GM19043 (cell line): ENCODE measurements around the gene APOBEC3G.
A peak's percentile ranks its signal among the peaks of the same experiment; 100 is the strongest.
"Not testable (repeated sequence)": the region's sequence is repeated elsewhere in the genome, so short reads cannot be mapped to it uniquely, and the experiment has no call there.

Experiments used
- ATAC-seq: cut with Tn5 transposase; IDR thresholded peaks from one replicate; pipeline ENCODE4 v1.9.1; 2021; ENCODE audit warnings: low read depth; ENCODE audit not compliant: unreplicated experiment

The APOBEC3G gene

GRCh38 chr22:39077026-39077840 is at the start of gene APOBEC3G:
Gene APOBEC3G, plus strand, starts transcription at chr22:39077275. Its CDS starts 87 bp downstream, at chr22:39077362.
- peak; percentile 52 for ATAC-seq

DNA sequence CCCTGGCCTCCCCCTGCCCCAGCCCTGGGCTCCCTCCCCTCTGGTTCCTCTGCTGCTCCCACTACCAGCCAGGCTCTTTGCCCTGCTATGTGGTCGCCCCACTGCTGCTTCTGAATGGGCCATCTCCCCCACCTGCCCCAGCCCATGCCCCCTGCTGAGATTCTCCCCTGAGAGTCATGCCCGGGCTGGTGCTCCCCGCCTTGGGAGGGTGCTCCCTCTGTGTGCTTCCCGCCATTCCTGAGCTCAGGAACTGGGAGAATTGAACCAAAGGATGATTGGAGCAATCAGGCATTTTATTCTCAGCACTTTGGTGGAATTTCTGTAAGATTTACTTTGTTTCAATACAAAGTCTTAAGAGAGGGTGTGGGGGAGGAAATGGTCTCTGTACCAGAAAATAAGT is 49.4 kb upstream of the APOBEC3G start:
- ATAC-seq = no peak

GRCh38 chr22:39028281-39028680 is 48.8 kb upstream of the APOBEC3G start:
- no peak for ATAC-seq

- ATAC-seq = no peak
Measured at GRCh38 chr22:39029227-39029626, 47.8 kb upstream of the APOBEC3G start.

GRCh38 chr22:39030705-39031104 is 46.4 kb upstream of the APOBEC3G start:
- no peak for ATAC-seq

- ATAC-seq = not testable (repeated sequence)
Measured at GRCh38 chr22:39031434-39032295, 45.4 kb upstream of the APOBEC3G start.

DNA sequence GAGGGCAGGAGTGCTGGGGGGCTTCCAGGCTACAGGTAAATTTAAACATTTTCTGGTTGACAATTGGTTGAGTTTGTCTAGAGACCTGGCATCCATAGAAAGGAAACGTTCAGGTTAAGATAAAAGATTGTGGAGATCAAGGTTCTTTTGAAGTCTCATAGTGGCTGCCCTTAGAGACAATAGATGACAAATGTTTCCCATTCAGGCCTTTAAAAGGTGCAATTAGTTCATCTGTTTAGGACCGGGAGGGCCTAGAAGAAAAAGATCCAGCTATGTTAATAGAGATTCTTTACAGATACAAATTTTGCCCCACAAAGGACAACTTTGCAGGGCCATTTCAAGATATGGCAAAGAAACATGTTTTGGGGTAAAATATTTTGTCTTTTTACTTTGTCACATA is 40.0 kb upstream of the APOBEC3G start:
- ATAC-seq = not testable (repeated sequence)

GRCh38 chr22:39039306-39040126 is 37.6 kb upstream of the APOBEC3G start:
- no peak for ATAC-seq

DNA sequence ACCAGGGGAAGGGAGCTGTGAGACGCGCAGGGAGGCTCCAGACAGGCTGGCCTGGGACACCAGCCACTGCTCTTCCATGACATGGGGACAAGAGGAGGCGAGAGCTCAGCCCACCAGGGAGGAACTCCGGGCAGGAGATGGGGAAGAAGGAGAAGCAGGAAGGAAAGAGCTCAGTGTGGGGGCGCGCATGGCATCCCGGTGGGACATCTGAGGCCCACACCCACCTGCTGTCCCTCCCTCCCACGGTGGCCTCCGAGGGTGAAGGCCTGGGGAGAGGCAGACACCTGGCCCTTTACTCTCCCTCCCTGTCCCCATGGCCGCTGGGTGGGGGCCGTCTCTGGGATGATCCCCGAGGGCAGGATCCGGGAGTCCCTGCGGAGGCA is 36.9 kb upstream of the APOBEC3G start:
- ATAC-seq = not testable (repeated sequence)

DNA sequence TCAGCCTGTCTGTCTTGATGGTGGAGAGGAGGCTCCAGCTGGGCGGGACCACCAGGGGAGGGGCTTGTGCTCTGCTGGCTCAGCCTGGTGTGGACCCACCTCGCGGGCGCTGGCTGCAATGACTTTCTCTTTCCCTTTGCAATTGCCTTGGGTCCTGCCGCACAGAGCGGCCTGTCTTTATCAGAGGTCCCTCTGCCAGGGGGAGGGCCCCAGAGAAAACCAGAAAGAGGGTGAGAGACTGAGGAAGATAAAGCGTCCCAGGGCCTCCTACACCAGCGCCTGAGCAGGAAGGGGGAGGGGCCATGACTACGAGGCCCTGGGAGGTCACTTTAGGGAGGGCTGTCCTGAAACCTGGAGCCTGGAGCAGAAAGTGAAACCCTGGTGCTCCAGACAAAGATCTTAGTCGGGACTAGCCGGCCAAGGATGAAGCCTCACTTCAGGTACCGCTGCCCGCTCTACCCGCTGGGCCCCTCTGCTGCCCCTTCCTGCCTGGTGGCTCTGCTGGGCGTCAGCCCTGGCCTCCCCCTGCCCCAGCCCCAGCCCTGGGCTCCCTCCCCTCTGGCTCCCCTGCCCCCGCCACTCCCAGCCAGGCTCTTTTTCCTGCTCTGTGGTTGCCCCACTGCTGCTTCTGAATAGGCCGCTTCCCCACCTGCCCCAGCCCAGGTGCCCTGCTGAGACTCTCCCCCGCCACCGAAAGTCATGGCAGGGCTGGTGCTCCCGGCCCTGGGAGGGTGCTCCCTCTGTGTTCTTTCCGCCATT is 36.4 kb upstream of the APOBEC3G start, which contains the start of gene APOBEC3F:
Gene APOBEC3F (plus strand): TSS at position 327 of the 759 bp plus-strand sequence. CDS start 97 bp downstream, at position 424.
- peak; percentile 92 for ATAC-seq

DNA sequence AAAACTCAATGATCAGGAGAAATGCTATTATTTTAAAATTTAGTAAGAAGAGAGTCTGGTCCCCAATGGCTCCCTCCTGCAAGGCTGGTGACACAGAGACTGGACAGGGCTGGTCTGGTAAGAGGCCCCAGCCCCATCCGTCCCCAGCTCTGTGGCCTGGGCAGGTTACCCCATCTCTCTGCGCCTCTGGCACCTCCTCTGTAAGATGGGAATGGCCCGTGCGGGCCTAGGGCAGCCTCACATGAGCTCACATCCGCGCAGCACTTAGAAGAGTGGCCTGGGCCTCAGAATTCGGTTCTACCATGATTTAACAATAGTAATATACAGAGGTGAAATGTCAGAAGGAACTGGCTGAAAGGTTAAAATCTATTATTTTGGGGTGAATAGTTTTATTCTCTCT is 35.2 kb upstream of the APOBEC3G start:
- ATAC-seq = no peak

GRCh38 chr22:39043063-39043462 is 34.0 kb upstream of the APOBEC3G start:
- ATAC-seq = not testable (repeated sequence)

DNA sequence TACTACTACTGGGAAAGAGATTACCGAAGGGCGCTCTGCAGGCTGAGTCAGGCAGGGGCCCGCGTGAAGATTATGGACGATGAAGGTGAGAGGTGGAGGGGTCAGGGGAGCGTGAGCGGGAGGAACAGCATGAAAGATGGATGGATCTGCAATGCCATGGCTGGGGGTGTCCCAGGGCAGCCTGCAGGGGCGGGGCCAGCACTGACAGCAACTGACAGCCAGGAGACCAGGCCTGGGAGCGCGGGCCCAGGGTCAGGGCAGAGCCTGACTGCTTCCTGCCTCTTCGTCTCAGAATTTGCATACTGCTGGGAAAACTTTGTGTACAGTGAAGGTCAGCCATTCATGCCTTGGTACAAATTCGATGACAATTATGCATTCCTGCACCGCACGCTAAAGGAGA is 31.9 kb upstream of the APOBEC3G start:
- not testable (repeated sequence) for ATAC-seq

- not testable (repeated sequence) for ATAC-seq
Measured at GRCh38 chr22:39049486-39049885, 27.6 kb upstream of the APOBEC3G start.

DNA sequence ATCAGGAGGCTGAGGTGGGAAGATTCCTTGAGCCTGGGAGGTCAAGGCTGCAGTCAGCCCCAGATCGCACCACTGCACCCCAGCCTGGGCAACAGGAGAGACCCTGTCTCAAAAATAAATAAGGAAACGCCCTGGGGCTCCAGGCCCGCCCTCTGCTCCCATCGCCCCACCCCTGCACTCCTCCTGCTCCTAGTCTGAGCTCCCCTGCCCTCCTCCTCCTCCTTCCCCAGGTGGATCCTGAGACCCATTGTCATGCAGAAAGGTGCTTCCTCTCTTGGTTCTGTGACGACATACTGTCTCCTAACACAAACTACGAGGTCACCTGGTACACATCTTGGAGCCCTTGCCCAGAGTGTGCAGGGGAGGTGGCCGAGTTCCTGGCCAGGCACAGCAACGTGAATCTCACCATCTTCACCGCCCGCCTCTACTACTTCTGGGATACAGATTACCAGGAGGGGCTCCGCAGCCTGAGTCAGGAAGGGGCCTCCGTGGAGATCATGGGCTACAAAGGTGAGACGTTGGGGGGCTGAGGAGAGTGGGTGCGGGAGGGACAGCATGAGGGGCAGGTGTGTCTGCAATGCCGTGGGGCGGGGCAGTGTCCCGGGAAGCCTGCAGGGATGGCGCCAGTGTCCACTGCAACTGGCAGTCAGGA is 25.1 kb upstream of the APOBEC3G start:
- ATAC-seq = not testable (repeated sequence)

DNA sequence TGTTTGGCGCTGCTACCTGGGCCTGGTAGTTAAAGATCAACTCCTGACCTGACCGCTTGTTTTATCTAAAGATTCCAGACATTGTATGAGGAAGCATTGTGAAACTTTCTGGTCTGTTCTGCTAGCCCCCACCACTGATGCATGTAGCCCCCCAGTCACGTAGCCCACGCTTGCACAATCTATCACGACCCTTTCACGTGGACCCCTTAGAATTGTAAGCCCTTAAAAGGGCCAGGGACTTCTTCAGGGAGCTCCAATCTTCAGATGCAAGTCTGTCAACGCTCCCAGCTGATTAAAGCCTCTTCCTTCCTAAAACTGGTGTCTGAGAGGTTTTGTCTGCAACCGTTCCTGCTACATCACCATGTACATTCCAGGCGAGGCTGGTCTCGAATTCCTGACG is 21.4 kb upstream of the APOBEC3G start:
- no peak for ATAC-seq

GRCh38 chr22:39061290-39061689 is 15.8 kb upstream of the APOBEC3G start:
- ATAC-seq = not testable (repeated sequence)

- ATAC-seq = not testable (repeated sequence)
Measured at GRCh38 chr22:39061951-39062350, 15.1 kb upstream of the APOBEC3G start.

DNA sequence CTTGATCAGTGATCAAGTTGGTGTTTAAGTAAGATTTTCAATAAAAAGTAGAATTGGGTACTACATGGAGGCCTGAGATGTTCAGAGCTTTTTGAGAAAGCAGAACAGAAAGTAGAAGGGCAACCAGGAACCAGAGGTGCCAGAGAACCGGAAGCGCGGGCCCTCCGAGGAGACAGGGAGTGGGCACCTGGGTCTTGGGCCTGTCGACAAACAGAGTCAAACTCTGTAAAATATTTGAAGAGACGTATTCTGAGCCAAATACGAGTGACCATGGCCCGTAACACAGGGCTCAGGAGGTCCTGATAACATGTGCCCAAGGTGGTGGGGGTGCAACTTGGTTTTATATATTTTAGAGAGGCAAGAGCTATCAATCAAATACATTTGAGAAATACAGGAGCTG is 13.2 kb upstream of the APOBEC3G start:
- not testable (repeated sequence) for ATAC-seq
